Kidney glomerular epithelial cell (primary cell): ENCODE data around the gene GPR25.

Source experiments
- DNase-seq: peaks from one replicate; lab custom pipeline; 2025; lab: John Stamatoyannopoulos, UW

Gene GPR25

GRCh38 chr1:200873116-200873670 is 412 bp downstream of the GPR25 start:
- DNase-seq = no peak

GRCh38 chr1:200873671-200874397 is 1.1 kb downstream of the GPR25 start:
- no peak for DNase-seq

- DNase-seq = no peak
These were observed 1.9 kb downstream of the GPR25 start for GRCh38 chr1:200874694-200875093.

GRCh38 chr1:200875416-200875815 is 2.6 kb downstream of the GPR25 start:
- DNase-seq = no peak

GRCh38 chr1:200877010-200877409 is 4.2 kb downstream of the GPR25 start:
- DNase-seq = no peak

- DNase-seq = no peak
These were observed 5.2 kb downstream of the GPR25 start for GRCh38 chr1:200877839-200878551.

- no peak for DNase-seq
These were observed 7.4 kb downstream of the GPR25 start for GRCh38 chr1:200880212-200880611.

- DNase-seq = no peak
These were observed 10.3 kb downstream of the GPR25 start for GRCh38 chr1:200883118-200883517.

- DNase-seq = no peak
These were observed 13.0 kb downstream of the GPR25 start for GRCh38 chr1:200885623-200886402.

- DNase-seq = no peak
These were observed 13.8 kb downstream of the GPR25 start for GRCh38 chr1:200886594-200886993.

GRCh38 chr1:200887036-200887435 is 14.3 kb downstream of the GPR25 start:
- DNase-seq = no peak

GRCh38 chr1:200887772-200888348 is 15.1 kb downstream of the GPR25 start:
- no peak for DNase-seq

GRCh38 chr1:200888349-200888838 is 15.6 kb downstream of the GPR25 start:
- DNase-seq = no peak

- no peak for DNase-seq
These were observed 16.8 kb downstream of the GPR25 start for GRCh38 chr1:200889571-200889970.

- DNase-seq = no peak
These were observed 17.2 kb downstream of the GPR25 start for GRCh38 chr1:200890027-200890426.

GRCh38 chr1:200890818-200891773 is 18.3 kb downstream of the GPR25 start:
- DNase-seq = peak; percentile 54

GRCh38 chr1:200891774-200892157 is 19.0 kb downstream of the GPR25 start:
- no peak for DNase-seq

- DNase-seq = no peak
These were observed 19.8 kb downstream of the GPR25 start for GRCh38 chr1:200892546-200892945.

GRCh38 chr1:200892958-200893357 is 20.2 kb downstream of the GPR25 start:
- no peak for DNase-seq

GRCh38 chr1:200893411-200893901 is 20.7 kb downstream of the GPR25 start:
- no peak for DNase-seq
